Immature natural killer cell (primary cell): Measurements from ENCODE around the gene CDH12. TPM values are rescaled to one million over a fixed set of nuclear protein-coding genes. Genes with fewer than 3 reads are reported as not detected.
"Not testable (repeated sequence)": the region's sequence is repeated elsewhere in the genome, so short reads cannot be mapped to it uniquely, and the experiment has no call there.

Experiments used
- DNase-seq, 3 donors: peaks; one replicate each; pipeline ENCODE4 v3.0.0; 2022; ENCODE audit warnings: mixed read lengths in 1 of 3
- H3K27ac Mint-ChIP-seq, 6 donors: one replicate each; pipeline ENCODE4 v1.8.0; 2020; ENCODE audit warnings: mixed read lengths in 6 of 6, mild to moderate bottlenecking in 5 of 6, inconsistent platforms in 4 of 6, moderate library complexity in 3 of 6
- H3K27me3 Mint-ChIP-seq, 3 donors: one replicate each; pipeline ENCODE4 v1.8.0; 2020 to 2021; ENCODE audit warnings: low read depth in 3 of 3, mild to moderate bottlenecking in 3 of 3, mixed read lengths in 3 of 3, moderate library complexity in 3 of 3, inconsistent platforms in 1 of 3
- H3K36me3 Mint-ChIP-seq, 3 donors: one replicate each; pipeline ENCODE4 v1.8.0; 2020; ENCODE audit warnings: mixed read lengths in 3 of 3, inconsistent platforms in 2 of 3, mild to moderate bottlenecking in 2 of 3
- H3K4me1 Mint-ChIP-seq, 2 donors: one replicate each; pipeline ENCODE4 v1.8.0; 2020; ENCODE audit warnings: inconsistent platforms in 2 of 2, mild to moderate bottlenecking in 2 of 2, mixed read lengths in 2 of 2, moderate library complexity in 1 of 2
- H3K4me3 Mint-ChIP-seq, 5 donors: one replicate each; pipeline ENCODE4 v1.8.0; 2020; ENCODE audit warnings: mild to moderate bottlenecking in 5 of 5, mixed read lengths in 5 of 5, inconsistent platforms in 3 of 5, moderate library complexity in 3 of 5
- H3K9me3 Mint-ChIP-seq, 6 donors: one replicate each; pipeline ENCODE4 v1.8.0; 2020; ENCODE audit warnings: mild to moderate bottlenecking in 6 of 6, mixed read lengths in 6 of 6, inconsistent platforms in 4 of 6, moderate library complexity in 3 of 6
- polyA plus RNA-seq, 3 donors: library from polyadenylated mRNA; unstranded; fragments of 300-500 nt; fragmentation: Illumina TruSeq; gene quantifications; one replicate each; pipeline ENCODE4 v1.2.3, GENCODE V29; 2021

The CDH12 gene
- polyA plus RNA-seq, 3 donors from 2014 or later: not detected

- Mint-ChIP-seq H3K27me3 (peaks cover 0 to 3% (median 0%) of the 10 kb centered on the region in 3 donors), H3K4me1 (no peaks in the 10 kb centered on the region), H3K9me3 (peaks cover 6 to 42% (median 16%) of the 10 kb centered on the region in 6 donors), H3K27ac (no peak overlapping the region), H3K36me3 (no peaks in the 10 kb centered on the region), H3K4me3 (no peak overlapping the region)
- DNase-seq: no peak
These were observed 441.4 kb downstream of the CDH12 start for GRCh38 chr5:22411554-22412349.

DNA sequence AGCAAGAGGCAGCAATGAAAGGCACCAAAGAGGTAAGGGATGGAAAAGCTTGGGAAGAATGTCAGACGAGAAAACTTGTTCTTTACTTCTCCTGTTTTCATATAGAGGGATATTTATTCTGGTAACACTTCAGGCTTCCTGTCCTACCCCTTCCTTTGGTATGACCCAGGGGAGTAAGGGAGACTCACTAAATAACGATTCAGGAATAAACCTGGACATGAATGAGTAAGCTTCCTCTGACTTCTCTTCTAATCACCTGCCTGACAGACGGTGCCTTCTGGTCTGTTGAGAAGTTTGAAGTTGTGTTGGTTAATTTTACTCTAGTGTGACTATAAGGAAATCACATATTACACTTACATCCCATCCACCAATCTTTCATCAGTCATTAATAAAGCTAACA is 461.2 kb downstream of the CDH12 start:
- Mint-ChIP-seq H3K27ac (no peak overlapping the region), H3K27me3 (peaks cover 0 to 2% (median 0%) of the 10 kb centered on the region in 3 donors), H3K4me1 (no peaks in the 10 kb centered on the region), H3K9me3 (peaks cover 11 to 62% (median 24%) of the 10 kb centered on the region in 6 donors), H3K4me3 (no peak overlapping the region), H3K36me3 (peaks cover 0 to 4% (median 0%) of the 10 kb centered on the region in 3 donors)
- no peak for DNase-seq

- Mint-ChIP-seq H3K36me3 (no peaks in the 10 kb centered on the region), H3K9me3 (peaks cover 14 to 57% (median 25%) of the 10 kb centered on the region in 6 donors), H3K27ac (no peak overlapping the region), H3K4me1 (no peaks in the 10 kb centered on the region), H3K27me3 (peaks cover 0 to 2% (median 0%) of the 10 kb centered on the region in 3 donors), H3K4me3 (no peak overlapping the region)
- DNase-seq: no peak
These were observed 462.3 kb downstream of the CDH12 start for GRCh38 chr5:22390888-22391287.

DNA sequence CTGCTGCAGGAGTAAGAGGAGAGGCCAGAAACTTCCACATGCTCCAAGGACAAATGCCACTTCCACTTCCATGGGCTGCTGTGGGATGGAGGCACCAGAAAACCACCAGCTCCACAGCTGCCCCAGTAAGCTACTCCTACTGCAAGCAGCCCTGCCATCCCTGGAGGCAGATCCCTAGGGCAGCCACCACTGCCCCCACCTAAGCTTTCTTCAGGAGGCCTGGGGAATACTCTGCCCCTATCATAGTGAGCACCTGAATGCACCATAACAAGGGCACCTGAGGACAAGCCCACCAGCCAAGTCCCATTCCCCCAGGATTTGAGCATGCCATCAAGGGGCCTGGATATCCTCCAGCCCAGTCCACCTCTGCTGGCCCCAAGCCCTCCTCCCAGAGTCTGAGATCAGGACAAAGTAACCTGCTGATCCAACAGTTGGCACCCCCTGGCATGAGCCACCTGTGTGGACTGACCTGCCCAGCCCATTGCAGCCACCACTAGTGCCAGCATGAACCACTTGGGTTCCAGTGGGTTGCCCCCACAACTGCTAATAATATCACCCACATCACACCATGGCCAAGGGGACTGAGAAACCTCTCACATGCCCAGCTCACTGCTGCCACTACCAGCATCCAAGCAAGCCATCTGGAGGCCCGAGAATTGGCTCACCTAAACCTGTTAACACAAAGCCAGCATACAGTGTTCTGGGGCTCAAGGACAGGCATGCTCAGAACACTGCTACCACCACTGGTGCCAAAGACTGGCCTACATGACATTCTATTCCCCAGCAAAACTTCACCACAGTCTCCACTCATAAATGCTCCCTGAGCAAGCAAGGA is 480.1 kb downstream of the CDH12 start:
- Mint-ChIP-seq H3K9me3 (peaks cover 9 to 43% (median 28%) of the 10 kb centered on the region in 6 donors), H3K27me3 (peaks cover 0 to 1% (median 1%) of the 10 kb centered on the region in 3 donors), H3K36me3 (no peaks in the 10 kb centered on the region), H3K4me1 (no peaks in the 10 kb centered on the region), H3K27ac (no peak overlapping the region), H3K4me3 (no peak overlapping the region)
- DNase-seq: no peak

- Mint-ChIP-seq H3K36me3 (no peaks in the 10 kb centered on the region), H3K4me1 (no peaks in the 10 kb centered on the region)
These were observed 480.8 kb downstream of the CDH12 start for GRCh38 chr5:22372376-22372775.

DNA sequence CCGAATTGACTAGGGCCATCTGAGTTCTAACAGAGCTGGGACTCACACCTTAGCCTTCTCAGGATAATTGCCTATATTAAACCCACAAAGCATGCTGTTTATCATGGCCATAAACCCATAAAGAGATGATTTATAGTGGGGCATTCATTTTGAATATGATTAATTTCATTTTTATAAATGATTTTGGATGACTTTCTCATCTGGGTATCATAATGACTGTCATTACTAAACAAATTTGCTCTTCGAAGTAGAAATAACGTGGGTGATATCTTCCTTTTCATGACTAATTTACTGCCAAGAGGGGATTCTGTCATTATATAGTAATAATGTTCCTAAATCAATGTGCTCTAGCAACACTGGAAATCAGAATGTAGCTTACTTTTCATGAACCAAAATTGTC is 498.2 kb downstream of the CDH12 start:
- Mint-ChIP-seq H3K36me3 (no peaks in the 10 kb centered on the region), H3K27ac (no peak overlapping the region), H3K27me3 (no peaks in the 10 kb centered on the region), H3K4me1 (no peaks in the 10 kb centered on the region), H3K9me3 (peaks cover 5 to 47% (median 27%) of the 10 kb centered on the region in 6 donors), H3K4me3 (no peak overlapping the region)
- DNase-seq: no peak

More at GRCh38 chr5:22372376-22372775, 480.8 kb downstream of the CDH12 start:
- H3K4me3 Mint-ChIP-seq: no peak overlapping the region
- no peak for DNase-seq
- no peak overlapping the region for H3K27ac Mint-ChIP-seq
- peaks cover 9 to 39% (median 26%) of the 10 kb centered on the region in 6 donors for H3K9me3 Mint-ChIP-seq
- peaks cover 0 to 1% (median 1%) of the 10 kb centered on the region in 3 donors for H3K27me3 Mint-ChIP-seq

- no peak overlapping the region for H3K27ac Mint-ChIP-seq
- peaks cover 6 to 53% (median 25%) of the 10 kb centered on the region in 6 donors for H3K9me3 Mint-ChIP-seq
- no peaks in the 10 kb centered on the region for H3K27me3 Mint-ChIP-seq
- no peaks in the 10 kb centered on the region for H3K36me3 Mint-ChIP-seq
- DNase-seq: no peak
- no peak overlapping the region for H3K4me3 Mint-ChIP-seq
- H3K4me1 Mint-ChIP-seq: no peaks in the 10 kb centered on the region
These were observed 500.7 kb downstream of the CDH12 start for GRCh38 chr5:22352493-22352892.

GRCh38 chr5:22351178-22351577 is 502.0 kb downstream of the CDH12 start:
- Mint-ChIP-seq H3K36me3 (no peaks in the 10 kb centered on the region), H3K9me3 (peaks cover 6 to 57% (median 26%) of the 10 kb centered on the region in 6 donors), H3K4me3 (no peak overlapping the region), H3K27ac (no peak overlapping the region), H3K4me1 (no peaks in the 10 kb centered on the region), H3K27me3 (no peaks in the 10 kb centered on the region)
- DNase-seq: no peak

GRCh38 chr5:22348027-22348426 is 505.1 kb downstream of the CDH12 start:
- H3K4me1 Mint-ChIP-seq: no peaks in the 10 kb centered on the region
- no peak overlapping the region for H3K27ac Mint-ChIP-seq
- no peak overlapping the region for H3K4me3 Mint-ChIP-seq
- H3K36me3 Mint-ChIP-seq: peaks cover 0 to 3% (median 0%) of the 10 kb centered on the region in 3 donors
- DNase-seq: no peak
- H3K27me3 Mint-ChIP-seq: no peaks in the 10 kb centered on the region
- peaks cover 8 to 45% (median 19%) of the 10 kb centered on the region in 6 donors for H3K9me3 Mint-ChIP-seq

DNA sequence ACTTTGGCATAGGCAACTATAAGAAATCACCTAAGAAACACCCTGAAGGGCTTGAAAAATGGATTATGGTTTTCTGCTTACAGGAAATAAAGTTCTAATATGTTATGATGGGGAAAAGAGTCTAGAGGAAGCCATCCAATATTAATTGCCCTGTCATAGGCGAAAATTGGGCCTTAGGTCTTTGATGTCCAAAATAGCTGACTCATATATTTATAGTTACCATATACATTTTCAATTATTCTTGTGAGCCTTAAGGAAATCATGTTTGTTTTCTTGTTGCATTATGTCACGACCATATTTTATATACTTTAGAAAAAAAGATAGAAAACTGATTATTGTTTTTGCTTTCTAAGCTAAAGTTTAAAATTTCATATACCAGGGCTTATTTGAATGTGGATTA is 509.1 kb downstream of the CDH12 start:
- Mint-ChIP-seq H3K9me3 (peaks cover 7 to 43% (median 17%) of the 10 kb centered on the region in 6 donors), H3K4me3 (no peak overlapping the region), H3K27ac (no peak overlapping the region), H3K36me3 (peaks cover 0 to 3% (median 0%) of the 10 kb centered on the region in 3 donors), H3K27me3 (no peaks in the 10 kb centered on the region), H3K4me1 (no peaks in the 10 kb centered on the region)
- no peak for DNase-seq

DNA sequence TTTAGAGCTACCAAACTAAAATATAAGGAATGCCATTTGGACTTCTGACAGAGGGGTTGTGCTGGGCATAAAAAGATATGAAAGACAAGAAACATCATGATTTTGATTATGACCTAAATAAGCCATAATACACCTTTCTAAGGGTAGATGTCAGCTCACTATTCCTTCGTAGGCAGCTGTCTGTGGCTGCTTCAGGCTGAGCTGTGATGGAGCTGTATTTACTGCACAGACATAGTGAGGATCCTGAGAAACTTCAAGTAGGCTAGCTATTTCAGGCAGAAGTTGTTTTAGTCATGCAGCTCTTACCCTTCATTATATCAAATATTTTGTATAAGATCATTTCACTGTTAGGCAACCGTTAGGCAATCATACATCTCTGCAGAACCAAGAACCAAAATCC is 511.7 kb downstream of the CDH12 start:
- peaks cover 0 to 3% (median 0%) of the 10 kb centered on the region in 3 donors for H3K36me3 Mint-ChIP-seq
- no peak for DNase-seq
- H3K27me3 Mint-ChIP-seq: no peaks in the 10 kb centered on the region
- H3K9me3 Mint-ChIP-seq: peaks cover 8 to 45% (median 19%) of the 10 kb centered on the region in 6 donors
- H3K4me3 Mint-ChIP-seq: no peak overlapping the region
- H3K27ac Mint-ChIP-seq: no peak overlapping the region
- no peaks in the 10 kb centered on the region for H3K4me1 Mint-ChIP-seq

DNA sequence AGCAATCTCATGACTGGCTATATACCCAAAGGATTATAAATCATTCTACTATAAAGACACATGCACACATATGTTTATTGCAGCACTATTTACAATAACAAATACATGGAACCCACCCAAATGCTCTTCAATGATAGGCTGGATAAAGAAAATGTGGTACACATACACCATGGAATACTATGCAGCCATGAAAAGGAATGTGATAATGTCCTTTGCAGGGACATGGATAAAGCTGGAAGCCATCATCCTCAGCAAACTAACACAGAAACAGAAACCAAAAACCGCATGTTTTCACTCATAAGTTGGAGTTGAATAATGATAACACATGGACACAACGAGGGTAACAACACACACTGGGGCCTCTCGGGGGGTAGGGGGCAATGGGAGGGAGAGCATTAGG is 520.2 kb downstream of the CDH12 start:
- not testable (repeated sequence) for H3K27ac Mint-ChIP-seq, H3K27me3 Mint-ChIP-seq, H3K4me1 Mint-ChIP-seq, H3K4me3 Mint-ChIP-seq, DNase-seq
- peaks cover 30 to 69% (median 51%) of the 10 kb centered on the region in 6 donors for H3K9me3 Mint-ChIP-seq
- H3K36me3 Mint-ChIP-seq: peaks cover 0 to 14% (median 4%) of the 10 kb centered on the region in 3 donors

- H3K27ac Mint-ChIP-seq: no peak overlapping the region
- H3K36me3 Mint-ChIP-seq: peaks cover 0 to 8% (median 4%) of the 10 kb centered on the region in 3 donors
- no peak overlapping the region for H3K4me3 Mint-ChIP-seq
- peaks cover 0 to 2% (median 0%) of the 10 kb centered on the region in 3 donors for H3K27me3 Mint-ChIP-seq
- no peaks in the 10 kb centered on the region for H3K4me1 Mint-ChIP-seq
- peaks cover 19 to 56% (median 38%) of the 10 kb centered on the region in 6 donors for H3K9me3 Mint-ChIP-seq
- DNase-seq: no peak
These were observed 523.5 kb downstream of the CDH12 start for GRCh38 chr5:22329683-22330082.

- no peak for DNase-seq
- no peak overlapping the region for H3K27ac Mint-ChIP-seq
- H3K9me3 Mint-ChIP-seq: peaks cover 8 to 39% (median 18%) of the 10 kb centered on the region in 6 donors
- H3K4me3 Mint-ChIP-seq: no peak overlapping the region
- H3K36me3 Mint-ChIP-seq: no peaks in the 10 kb centered on the region
- H3K27me3 Mint-ChIP-seq: no peaks in the 10 kb centered on the region
- no peaks in the 10 kb centered on the region for H3K4me1 Mint-ChIP-seq
These were observed 533.3 kb downstream of the CDH12 start for GRCh38 chr5:22319798-22320197.
